ENCODE results near the gene ARHGEF16. TPM values are rescaled to one million over a fixed set of nuclear protein-coding genes. Genes with fewer than 3 reads are reported as not detected.

ARHGEF16 gene
- total RNA-seq, 1 donor from 2014 or later = 0.34 TPM

- Mint-ChIP-seq H3K27ac (ENCODE audit: unreplicated experiment) (no peak overlapping the region), H3K9me3 (ENCODE audit: unreplicated experiment) (peaks cover 3% of the 10 kb centered on the region), H3K4me1 (ENCODE audit: low read depth, unreplicated experiment) (no peaks in the 10 kb centered on the region), H3K36me3 (ENCODE audit: unreplicated experiment) (no peaks in the 10 kb centered on the region), H3K27me3 (ENCODE audit: unreplicated experiment) (no peaks in the 10 kb centered on the region), H3K4me3 (ENCODE audit: unreplicated experiment) (no peak overlapping the region)
- no peak for TF ChIP-seq CTCF (IDR thresholded peaks at IDR 0.05; ENCODE audit: partially characterized antibody, unreplicated experiment)
- no peak for DNase-seq
Observed at GRCh38 chr1:3497521-3497920, 43.1 kb downstream of the ARHGEF16 start.

GRCh38 chr1:3498246-3498930 is 43.9 kb downstream of the ARHGEF16 start:
- Mint-ChIP-seq H3K4me1 (ENCODE audit: low read depth, unreplicated experiment) (no peaks in the 10 kb centered on the region), H3K9me3 (ENCODE audit: unreplicated experiment) (peaks cover 3% of the 10 kb centered on the region), H3K36me3 (ENCODE audit: unreplicated experiment) (no peaks in the 10 kb centered on the region), H3K27me3 (ENCODE audit: unreplicated experiment) (no peaks in the 10 kb centered on the region), H3K27ac (ENCODE audit: unreplicated experiment) (no peak overlapping the region), H3K4me3 (ENCODE audit: unreplicated experiment) (no peak overlapping the region)
- TF ChIP-seq CTCF (IDR thresholded peaks at IDR 0.05; ENCODE audit: partially characterized antibody, unreplicated experiment) = no peak
- DNase-seq = no peak

- Mint-ChIP-seq H3K36me3 (ENCODE audit: unreplicated experiment) (no peaks in the 10 kb centered on the region), H3K27me3 (ENCODE audit: unreplicated experiment) (no peaks in the 10 kb centered on the region), H3K4me1 (ENCODE audit: low read depth, unreplicated experiment) (no peaks in the 10 kb centered on the region), H3K4me3 (ENCODE audit: unreplicated experiment) (no peak overlapping the region), H3K27ac (ENCODE audit: unreplicated experiment) (no peak overlapping the region), H3K9me3 (ENCODE audit: unreplicated experiment) (peaks cover 3% of the 10 kb centered on the region)
- DNase-seq = no peak
- no peak for TF ChIP-seq CTCF (IDR thresholded peaks at IDR 0.05; ENCODE audit: partially characterized antibody, unreplicated experiment)
Observed at GRCh38 chr1:3498986-3499385, 44.5 kb downstream of the ARHGEF16 start.

- Mint-ChIP-seq H3K36me3 (ENCODE audit: unreplicated experiment) (no peaks in the 10 kb centered on the region), H3K27me3 (ENCODE audit: unreplicated experiment) (no peaks in the 10 kb centered on the region), H3K4me1 (ENCODE audit: low read depth, unreplicated experiment) (no peaks in the 10 kb centered on the region), H3K9me3 (ENCODE audit: unreplicated experiment) (peaks cover 3% of the 10 kb centered on the region), H3K4me3 (ENCODE audit: unreplicated experiment) (no peak overlapping the region), H3K27ac (ENCODE audit: unreplicated experiment) (no peak overlapping the region)
- no peak for TF ChIP-seq CTCF (IDR thresholded peaks at IDR 0.05; ENCODE audit: partially characterized antibody, unreplicated experiment)
- DNase-seq = no peak
Observed at GRCh38 chr1:3499611-3500010, 45.1 kb downstream of the ARHGEF16 start.

GRCh38 chr1:3500265-3500835 is 45.9 kb downstream of the ARHGEF16 start:
- no peaks in the 10 kb centered on the region for H3K4me1 Mint-ChIP-seq (ENCODE audit: low read depth, unreplicated experiment)
- TF ChIP-seq CTCF (IDR thresholded peaks at IDR 0.05; ENCODE audit: partially characterized antibody, unreplicated experiment) = no peak
- H3K36me3 Mint-ChIP-seq (ENCODE audit: unreplicated experiment) = no peaks in the 10 kb centered on the region
- no peak overlapping the region for H3K27ac Mint-ChIP-seq (ENCODE audit: unreplicated experiment)
- no peaks in the 10 kb centered on the region for H3K27me3 Mint-ChIP-seq (ENCODE audit: unreplicated experiment)
- peaks cover 3% of the 10 kb centered on the region for H3K9me3 Mint-ChIP-seq (ENCODE audit: unreplicated experiment)
- no peak overlapping the region for H3K4me3 Mint-ChIP-seq (ENCODE audit: unreplicated experiment)
- no peak for DNase-seq
